GM23338 (cell line): ENCODE results near the gene ANKRD44. TPM values are rescaled to one million over a fixed set of nuclear protein-coding genes. Genes with fewer than 3 reads are reported as not detected.

Source experiments
- ATAC-seq: fragments of 200-7000 bp; cut with Tn5 transposase; 3 replicates; pipeline ENCODE4 v1.9.1; 2020
- DNase-seq: peaks from one replicate; pipeline ENCODE4 v3.0.0-alpha.2; 2015; ENCODE audit warnings: low spot score
- H2AFZ ChIP-seq: fragments of 200-600 bp; sonication (generic); 2 replicates; pipeline ENCODE4 v1.8.0; 2016; ENCODE audit warnings: antibody characterized with exemption, mild to moderate bottlenecking, moderate library complexity
- H3F3A ChIP-seq: fragments of 200-600 bp; sonication (generic); replicated peaks from 2 replicates; pipeline ENCODE4 v1.8.0; 2017; ENCODE audit warnings: antibody characterized with exemption, mixed run types, low read depth
- H3K27ac ChIP-seq: fragments of 200-600 bp; sonication (generic); 2 replicates; pipeline ENCODE4 v1.6.1; 2016; ENCODE audit warnings: low read depth
- H3K27me3 ChIP-seq: fragments of 200-600 bp; sonication (generic); 2 replicates; pipeline ENCODE4 v1.8.0; 2016; ENCODE audit warnings: mild to moderate bottlenecking, mixed run types, moderate library complexity; ENCODE audit not compliant: insufficient read depth
- H3K36me3 ChIP-seq: fragments of 200-600 bp; sonication (generic); 2 replicates; pipeline ENCODE4 v1.8.0; 2016; ENCODE audit warnings: mild to moderate bottlenecking; ENCODE audit not compliant: insufficient read depth
- H3K4me1 ChIP-seq: fragments of 200-600 bp; sonication (generic); 2 replicates; pipeline ENCODE4 v1.8.0; 2016; ENCODE audit warnings: mild to moderate bottlenecking, moderate library complexity; ENCODE audit not compliant: insufficient read depth
- H3K4me2 ChIP-seq: fragments of 200-600 bp; sonication (generic); 2 replicates; pipeline ENCODE4 v1.7.1; 2017; ENCODE audit warnings: mixed run types
- H3K4me3 ChIP-seq: fragments of 200-600 bp; sonication (generic); 2 replicates; pipeline ENCODE4 v1.6.1; 2016; ENCODE audit warnings: mixed run types
- H3K79me2 ChIP-seq: fragments of 200-600 bp; sonication (generic); replicated peaks from 2 replicates; pipeline ENCODE4 v1.8.0; 2017; ENCODE audit warnings: mild to moderate bottlenecking; ENCODE audit not compliant: insufficient read depth
- H3K9me2 ChIP-seq: fragments of 200-600 bp; sonication (generic); 2 replicates; pipeline ENCODE4 v1.8.0; 2017; ENCODE audit not compliant: insufficient read depth
- H4K20me1 ChIP-seq: fragments of 200-600 bp; sonication (generic); replicated peaks from 2 replicates; pipeline ENCODE4 v1.8.0; 2017; ENCODE audit warnings: mild to moderate bottlenecking; ENCODE audit not compliant: insufficient read depth
- H3K27ac Mint-ChIP-seq: 2 replicates; pipeline ENCODE4 v1.8.0; 2020; ENCODE audit warnings: inconsistent platforms, mild to moderate bottlenecking, moderate library complexity, mixed read lengths
- H3K27me3 Mint-ChIP-seq: 3 replicates; pipeline ENCODE4 v1.8.0; 2022; ENCODE audit warnings: low read depth, mild to moderate bottlenecking, moderate library complexity, mixed read lengths, inconsistent platforms; ENCODE audit not compliant: insufficient read depth, poor library complexity
- H3K36me3 Mint-ChIP-seq: 3 replicates; pipeline ENCODE4 v1.8.0; 2021; ENCODE audit warnings: low read depth, mild to moderate bottlenecking, inconsistent platforms, moderate library complexity, mixed read lengths
- H3K4me1 Mint-ChIP-seq: 3 replicates; pipeline ENCODE4 v1.8.0; 2020; ENCODE audit warnings: mild to moderate bottlenecking, inconsistent platforms, mixed read lengths
- H3K4me3 Mint-ChIP-seq: 3 replicates; pipeline ENCODE4 v1.8.0; 2021; ENCODE audit warnings: moderate library complexity, mild to moderate bottlenecking, inconsistent platforms, mixed read lengths
- H3K9me3 Mint-ChIP-seq: 3 replicates; pipeline ENCODE4 v1.8.0; 2020; ENCODE audit warnings: moderate library complexity, mild to moderate bottlenecking, inconsistent platforms, mixed read lengths
- CREB1 ChIP-seq: fragments of 250-450 bp; sonication (Bioruptor Pico); IDR thresholded peaks from 2 replicates; pipeline ENCODE4 v1.5.0; 2020; ENCODE audit warnings: low read depth, mild to moderate bottlenecking, moderate library complexity
- CTCF ChIP-seq, 2 experiments: fragments of 200-600 bp in 1 of 2; sonication (generic) in 1 of 2; conservative IDR thresholded peaks; 2 replicates each; pipeline versions ENCODE4 v1.5.1 to v1.6.1; 2016 to 2017; ENCODE audit warnings: antibody characterized with exemption in 2 of 2, low read depth in 2 of 2, mild to moderate bottlenecking in 2 of 2, moderate library complexity in 1 of 2
- ETS1 ChIP-seq: IDR thresholded peaks from 2 replicates; pipeline ENCODE4 v1.6.1; 2016; ENCODE audit warnings: antibody characterized with exemption
- EZH2 ChIP-seq: fragments of 200-600 bp; sonication (generic); IDR thresholded peaks from one replicate; pipeline ENCODE4 v1.8.0; 2017; ENCODE audit warnings: antibody characterized with exemption, mild to moderate bottlenecking, low read depth; ENCODE audit not compliant: unreplicated experiment
- EZH2phosphoT487 ChIP-seq: fragments of 200-600 bp; sonication (generic); IDR thresholded peaks from one replicate; pipeline ENCODE4 v1.8.1; 2018; ENCODE audit warnings: antibody characterized with exemption; ENCODE audit not compliant: unreplicated experiment
- JUNB ChIP-seq: IDR thresholded peaks from one replicate; pipeline ENCODE4 v1.6.1; 2016; ENCODE audit warnings: antibody characterized with exemption; ENCODE audit not compliant: unreplicated experiment
- NANOG ChIP-seq: IDR thresholded peaks from 2 replicates; pipeline ENCODE4 v1.6.1; 2016; ENCODE audit warnings: antibody characterized with exemption, borderline replicate concordance
- POLR2AphosphoS5 ChIP-seq: IDR thresholded peaks from 2 replicates; pipeline ENCODE4 v1.6.1; 2016; ENCODE audit warnings: antibody characterized with exemption, low read depth
- REST ChIP-seq: IDR thresholded peaks from one replicate; pipeline ENCODE4 v1.6.1; 2018; ENCODE audit warnings: antibody characterized with exemption; ENCODE audit not compliant: unreplicated experiment
- STAT1 ChIP-seq: IDR thresholded peaks from one replicate; pipeline ENCODE4 v1.6.1; 2016; ENCODE audit warnings: antibody characterized with exemption; ENCODE audit not compliant: unreplicated experiment
- ZNF114 ChIP-seq: fragments of 250-450 bp; sonication (Bioruptor Pico); IDR thresholded peaks from 2 replicates; pipeline ENCODE4 v1.5.0; 2020; ENCODE audit warnings: mild to moderate bottlenecking, moderate library complexity
- ZNF331 ChIP-seq: fragments of 250-450 bp; sonication (Bioruptor Pico); IDR thresholded peaks from 2 replicates; pipeline ENCODE4 v1.5.0; 2020; ENCODE audit warnings: low read depth, mild to moderate bottlenecking, moderate library complexity
- ZNF462 ChIP-seq: fragments of 250-450 bp; sonication (Bioruptor Pico); IDR thresholded peaks from 2 replicates; pipeline ENCODE4 v1.5.0; 2020; ENCODE audit warnings: mild to moderate bottlenecking, moderate library complexity
- polyA plus RNA-seq: library from polyadenylated mRNA; unstranded; fragments of >200 nt; fragmentation: Nextera tagmentation; extraction: Ambion mirVana; gene quantifications from 2 replicates; pipeline ENCODE4 v1.2.1, GENCODE V29; 2016
- total RNA-seq: library from RNA; depleted of rRNA; stranded (reverse); fragments of >200 nt; shearing (Covaris generic); gene quantifications from 2 replicates; pipeline ENCODE4 v1.2.3, GENCODE V29; 2014

Gene ANKRD44
- total and polyA plus RNA-seq, 2 experiments from 2014 or later, result 0.44 to 0.56 TPM

- Histone ChIP-seq H3K27me3 (no peaks in the 10 kb centered on the region), H3K9me2 (no peaks in the 10 kb centered on the region), H3K27ac (no peak overlapping the region), H3K4me3 (no peak overlapping the region), H3K4me1 (peaks cover 18% of the 10 kb centered on the region; the same call in 1 of the 2 replicates), H3K36me3 (no peaks in the 10 kb centered on the region), H4K20me1 (no peaks in the 10 kb centered on the region), H3F3A (no peaks in the 10 kb centered on the region), H3K79me2 (no peaks in the 10 kb centered on the region), H3K4me2 (no peak overlapping the region), H2AFZ (no peak overlapping the region)
- TF ChIP-seq ZNF462, result no peak
- no peak for TF ChIP-seq STAT1
- TF ChIP-seq JUNB, result no peak
- no peak for TF ChIP-seq ETS1
- TF ChIP-seq EZH2phosphoT487, result no peak
- TF ChIP-seq ZNF331, result no peak
- TF ChIP-seq POLR2AphosphoS5, result no peak
- no peak for TF ChIP-seq CREB1 (CRISPR knock-in tag)
- no peak for TF ChIP-seq REST
- no peak for TF ChIP-seq CTCF (conservative IDR thresholded peaks at IDR 0.05; ENCODE audit: low read depth in 2 of 2)
- no peak for TF ChIP-seq EZH2
- no peak for TF ChIP-seq NANOG
- no peak for TF ChIP-seq ZNF114 (CRISPR knock-in tag)
- ATAC-seq (no peak), DNase-seq (no peak)
- Mint-ChIP-seq H3K4me3 (no peak overlapping the region), H3K4me1 (peaks cover 10% of the 10 kb centered on the region), H3K9me3 (no peaks in the 10 kb centered on the region), H3K27ac (no peak overlapping the region), H3K36me3 (no peaks in the 10 kb centered on the region), H3K27me3 (no peaks in the 10 kb centered on the region)
These were observed 297.5 kb downstream of the ANKRD44 start for GRCh38 chr2:197013098-197013497.
